ENCODE measurements around the gene PLEKHA7. TPM values are rescaled to one million over a fixed set of nuclear protein-coding genes. Genes with fewer than 3 reads are reported as not detected.

Gene PLEKHA7
- total and polyA plus RNA-seq, 2 of the 13 experiments (the other 11 are each of a cell fraction or from before 2014, with no cell fraction given): 17.5 to 18.7 TPM

DNA sequence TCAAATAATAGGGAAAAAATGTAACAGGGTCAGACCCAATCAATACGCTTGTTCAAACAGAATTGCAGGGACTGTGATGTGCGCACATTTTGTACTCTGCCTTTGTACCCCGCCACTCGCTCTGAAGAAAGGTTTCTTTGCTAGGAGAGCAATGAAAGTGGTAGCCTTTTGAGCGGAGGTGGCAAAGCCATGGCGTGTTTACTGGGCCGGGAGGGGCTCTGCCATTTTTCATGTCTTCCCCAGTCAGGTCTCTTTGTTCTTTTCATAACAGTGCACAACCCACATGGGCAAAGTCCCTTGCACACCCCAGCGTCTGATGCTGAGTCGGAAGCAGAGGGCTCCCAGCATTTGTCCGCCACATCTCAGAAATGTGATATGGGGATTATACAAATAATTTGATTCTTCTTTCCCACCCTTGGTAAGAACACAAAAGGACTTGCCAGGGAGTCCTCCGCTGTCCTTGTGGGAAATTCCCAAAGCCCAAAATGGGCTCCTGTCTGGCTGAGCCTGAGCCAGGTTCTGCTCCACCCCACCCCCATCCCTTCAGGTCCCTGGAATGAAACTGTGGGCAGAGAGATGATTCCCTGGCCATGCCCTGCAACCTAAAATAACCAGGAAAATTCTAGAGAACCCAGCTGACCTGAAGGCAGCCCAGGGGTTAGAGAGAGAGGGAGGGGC, 239.1 kb downstream of the PLEKHA7 start (continued):
- TF ChIP-seq ZNF281 (CRISPR knock-in tag; IDR thresholded peaks at IDR 0.05; ENCODE audit: borderline replicate concordance) (peak; percentile 60; the same call in 1 of the 2 replicates), ZNF782 (CRISPR knock-in tag; IDR thresholded peaks at IDR 0.05; ENCODE audit: borderline replicate concordance) (no peak), SALL2 (CRISPR knock-in tag; IDR thresholded peaks at IDR 0.05) (no peak), TAF1 (CRISPR knock-in tag; IDR thresholded peaks at IDR 0.05) (peak; percentile 17; the same call in 1 of the 2 replicates), ZNF253 (CRISPR knock-in tag; IDR thresholded peaks at IDR 0.05; ENCODE audit: borderline replicate concordance) (no peak), RCOR2 (CRISPR knock-in tag; IDR thresholded peaks at IDR 0.05) (0 out of 2 replicates have a peak, but pooled peaks have one; percentile 26), U2AF1 (optimal IDR thresholded peaks at IDR 0.05; ENCODE audit: low read depth, low read length) (no peak), ZFP1 (CRISPR knock-in tag; IDR thresholded peaks at IDR 0.05) (0 out of 2 replicates have a peak, but pooled peaks have one; percentile 21), MED8 (CRISPR knock-in tag; IDR thresholded peaks at IDR 0.05; ENCODE audit: insufficient replicate concordance) (no peak), ZFP90 (CRISPR knock-in tag; IDR thresholded peaks at IDR 0.05; ENCODE audit: borderline replicate concordance) (no peak), KMT2B (CRISPR knock-in tag; IDR thresholded peaks at IDR 0.05) (no peak), SALL1 (CRISPR knock-in tag; IDR thresholded peaks at IDR 0.05) (peak; percentile 88), PPARG (CRISPR knock-in tag; conservative IDR thresholded peaks at IDR 0.05) (no peak), ASH2L (IDR thresholded peaks at IDR 0.05; ENCODE audit: insufficient read length, low read depth, low read length) (peak; percentile 32), ETV5 (CRISPR knock-in tag; IDR thresholded peaks at IDR 0.05; ENCODE audit: borderline replicate concordance) (peak; percentile 53; the same call in 1 of the 2 replicates), ZNF678 (CRISPR knock-in tag; IDR thresholded peaks at IDR 0.05) (no peak), ATAD3A (CRISPR knock-in tag; IDR thresholded peaks at IDR 0.05) (no peak), POLR2A (IDR thresholded peaks at IDR 0.05; ENCODE audit: insufficient read depth in 1 of 2, low read depth in 2 of 2, low read length in 2 of 2) (no peak)
- TF ChIP-seq, protein P1, sequence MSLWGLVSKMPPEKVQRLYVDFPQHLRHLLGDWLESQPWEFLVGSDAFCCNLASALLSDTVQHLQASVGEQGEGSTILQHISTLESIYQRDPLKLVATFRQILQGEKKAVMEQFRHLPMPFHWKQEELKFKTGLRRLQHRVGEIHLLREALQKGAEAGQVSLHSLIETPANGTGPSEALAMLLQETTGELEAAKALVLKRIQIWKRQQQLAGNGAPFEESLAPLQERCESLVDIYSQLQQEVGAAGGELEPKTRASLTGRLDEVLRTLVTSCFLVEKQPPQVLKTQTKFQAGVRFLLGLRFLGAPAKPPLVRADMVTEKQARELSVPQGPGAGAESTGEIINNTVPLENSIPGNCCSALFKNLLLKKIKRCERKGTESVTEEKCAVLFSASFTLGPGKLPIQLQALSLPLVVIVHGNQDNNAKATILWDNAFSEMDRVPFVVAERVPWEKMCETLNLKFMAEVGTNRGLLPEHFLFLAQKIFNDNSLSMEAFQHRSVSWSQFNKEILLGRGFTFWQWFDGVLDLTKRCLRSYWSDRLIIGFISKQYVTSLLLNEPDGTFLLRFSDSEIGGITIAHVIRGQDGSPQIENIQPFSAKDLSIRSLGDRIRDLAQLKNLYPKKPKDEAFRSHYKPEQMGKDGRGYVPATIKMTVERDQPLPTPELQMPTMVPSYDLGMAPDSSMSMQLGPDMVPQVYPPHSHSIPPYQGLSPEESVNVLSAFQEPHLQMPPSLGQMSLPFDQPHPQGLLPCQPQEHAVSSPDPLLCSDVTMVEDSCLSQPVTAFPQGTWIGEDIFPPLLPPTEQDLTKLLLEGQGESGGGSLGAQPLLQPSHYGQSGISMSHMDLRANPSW (CRISPR knock-in tag; IDR thresholded peaks at IDR 0.05; ENCODE audit: borderline replicate concordance): no peak
- TF ChIP-seq, protein P2, sequence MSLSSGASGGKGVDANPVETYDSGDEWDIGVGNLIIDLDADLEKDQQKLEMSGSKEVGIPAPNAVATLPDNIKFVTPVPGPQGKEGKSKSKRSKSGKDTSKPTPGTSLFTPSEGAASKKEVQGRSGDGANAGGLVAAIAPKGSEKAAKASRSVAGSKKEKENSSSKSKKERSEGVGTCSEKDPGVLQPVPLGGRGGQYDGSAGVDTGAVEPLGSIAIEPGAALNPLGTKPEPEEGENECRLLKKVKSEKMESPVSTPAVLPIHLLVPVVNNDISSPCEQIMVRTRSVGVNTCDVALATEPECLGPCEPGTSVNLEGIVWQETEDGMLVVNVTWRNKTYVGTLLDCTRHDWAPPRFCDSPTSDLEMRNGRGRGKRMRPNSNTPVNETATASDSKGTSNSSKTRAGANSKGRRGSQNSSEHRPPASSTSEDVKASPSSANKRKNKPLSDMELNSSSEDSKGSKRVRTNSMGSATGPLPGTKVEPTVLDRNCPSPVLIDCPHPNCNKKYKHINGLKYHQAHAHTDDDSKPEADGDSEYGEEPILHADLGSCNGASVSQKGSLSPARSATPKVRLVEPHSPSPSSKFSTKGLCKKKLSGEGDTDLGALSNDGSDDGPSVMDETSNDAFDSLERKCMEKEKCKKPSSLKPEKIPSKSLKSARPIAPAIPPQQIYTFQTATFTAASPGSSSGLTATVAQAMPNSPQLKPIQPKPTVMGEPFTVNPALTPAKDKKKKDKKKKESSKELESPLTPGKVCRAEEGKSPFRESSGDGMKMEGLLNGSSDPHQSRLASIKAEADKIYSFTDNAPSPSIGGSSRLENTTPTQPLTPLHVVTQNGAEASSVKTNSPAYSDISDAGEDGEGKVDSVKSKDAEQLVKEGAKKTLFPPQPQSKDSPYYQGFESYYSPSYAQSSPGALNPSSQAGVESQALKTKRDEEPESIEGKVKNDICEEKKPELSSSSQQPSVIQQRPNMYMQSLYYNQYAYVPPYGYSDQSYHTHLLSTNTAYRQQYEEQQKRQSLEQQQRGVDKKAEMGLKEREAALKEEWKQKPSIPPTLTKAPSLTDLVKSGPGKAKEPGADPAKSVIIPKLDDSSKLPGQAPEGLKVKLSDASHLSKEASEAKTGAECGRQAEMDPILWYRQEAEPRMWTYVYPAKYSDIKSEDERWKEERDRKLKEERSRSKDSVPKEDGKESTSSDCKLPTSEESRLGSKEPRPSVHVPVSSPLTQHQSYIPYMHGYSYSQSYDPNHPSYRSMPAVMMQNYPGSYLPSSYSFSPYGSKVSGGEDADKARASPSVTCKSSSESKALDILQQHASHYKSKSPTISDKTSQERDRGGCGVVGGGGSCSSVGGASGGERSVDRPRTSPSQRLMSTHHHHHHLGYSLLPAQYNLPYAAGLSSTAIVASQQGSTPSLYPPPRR (CRISPR knock-in tag; IDR thresholded peaks at IDR 0.05; ENCODE audit: borderline replicate concordance): no peak
